HEK293 (cell line): ENCODE measurements around the gene COQ8B.
A peak's percentile ranks its signal among the peaks of the same experiment; 100 is the strongest.

Experiments used
- AEBP2 ChIP-seq: fragments of 450-650 bp; formaldehyde crosslinking; IDR thresholded peaks from 2 replicates; pipeline ENCODE4 v1.5.1; 2016; ENCODE audit warnings: missing biosample characterization, missing genetic modification characterization, borderline replicate concordance
- EGR2 ChIP-seq: fragments of 450-650 bp; formaldehyde crosslinking; IDR thresholded peaks from 2 replicates; pipeline ENCODE4 v1.5.1; 2016; ENCODE audit warnings: low read depth, missing biosample characterization, missing genetic modification characterization
- KLF7 ChIP-seq: fragments of 450-650 bp; formaldehyde crosslinking; IDR thresholded peaks from 2 replicates; pipeline ENCODE4 v1.5.1; 2016; ENCODE audit warnings: missing biosample characterization, missing genetic modification characterization, borderline replicate concordance
- PRDM6 ChIP-seq: fragments of 450-650 bp; formaldehyde crosslinking; IDR thresholded peaks from 2 replicates; pipeline ENCODE4 v1.5.1; 2017; ENCODE audit warnings: missing biosample characterization, missing genetic modification characterization
- SALL2 ChIP-seq: fragments of 450-650 bp; formaldehyde crosslinking; IDR thresholded peaks from 2 replicates; pipeline ENCODE4 v1.5.0; 2017; ENCODE audit warnings: missing biosample characterization, mild to moderate bottlenecking, missing genetic modification characterization, borderline replicate concordance
- SETDB1 ChIP-seq: IDR thresholded peaks from one replicate; pipeline ENCODE4 v1.6.1; 2017; ENCODE audit warnings: mild to moderate bottlenecking, low read length, moderate library complexity, mixed read lengths; ENCODE audit not compliant: insufficient read length
- TSHZ1 ChIP-seq: fragments of 450-650 bp; formaldehyde crosslinking; IDR thresholded peaks from 2 replicates; pipeline ENCODE4 v1.5.1; 2016; ENCODE audit warnings: missing biosample characterization, missing genetic modification characterization, borderline replicate concordance
- ZBTB10 ChIP-seq: fragments of 450-650 bp; formaldehyde crosslinking; IDR thresholded peaks from 2 replicates; pipeline ENCODE4 v1.5.1; 2016; ENCODE audit warnings: missing biosample characterization, missing genetic modification characterization
- ZBTB26 ChIP-seq: fragments of 450-650 bp; formaldehyde crosslinking; optimal IDR thresholded peaks from 2 replicates; pipeline ENCODE3; 2016; ENCODE audit warnings: missing biosample characterization, mild to moderate bottlenecking, missing genetic modification characterization
- ZNF169 ChIP-seq: fragments of 450-650 bp; formaldehyde crosslinking; IDR thresholded peaks from 2 replicates; pipeline ENCODE4 v1.5.1; 2016; ENCODE audit warnings: missing biosample characterization, missing genetic modification characterization
- ZNF184 ChIP-seq: fragments of 450-650 bp; IDR thresholded peaks from 2 replicates; pipeline ENCODE4 v1.5.1; 2018; ENCODE audit warnings: missing biosample characterization, mild to moderate bottlenecking, missing genetic modification characterization
- ZNF19 ChIP-seq: fragments of 450-650 bp; formaldehyde crosslinking; IDR thresholded peaks from 2 replicates; pipeline ENCODE4; 2016; ENCODE audit warnings: missing biosample characterization, missing genetic modification characterization, low read depth
- ZNF335 ChIP-seq: fragments of 450-650 bp; formaldehyde crosslinking; conservative IDR thresholded peaks from 2 replicates; pipeline ENCODE4 v1.5.1; 2016; ENCODE audit warnings: missing biosample characterization, missing genetic modification characterization
- ZNF350 ChIP-seq: fragments of 450-650 bp; formaldehyde crosslinking; IDR thresholded peaks from 2 replicates; pipeline ENCODE4 v1.5.0; 2017; ENCODE audit warnings: missing biosample characterization, mild to moderate bottlenecking, missing genetic modification characterization
- ZNF48 ChIP-seq: fragments of 450-650 bp; formaldehyde crosslinking; IDR thresholded peaks from 2 replicates; pipeline ENCODE4 v1.5.1; 2016; ENCODE audit warnings: missing biosample characterization, missing genetic modification characterization
- ZNF518A ChIP-seq: fragments of 450-650 bp; formaldehyde crosslinking; conservative IDR thresholded peaks from 2 replicates; pipeline ENCODE4 v1.5.1; 2016; ENCODE audit warnings: low read depth, missing biosample characterization, missing genetic modification characterization
- ZNF558 ChIP-seq: fragments of 450-650 bp; formaldehyde crosslinking; IDR thresholded peaks from 2 replicates; pipeline ENCODE4 v1.5.1; 2016; ENCODE audit warnings: missing biosample characterization, missing genetic modification characterization
- ZNF610 ChIP-seq: fragments of 450-650 bp; formaldehyde crosslinking; IDR thresholded peaks from 2 replicates; pipeline ENCODE4 v1.5.1; 2016; ENCODE audit warnings: missing biosample characterization, missing genetic modification characterization, borderline replicate concordance
- ZNF654 ChIP-seq: fragments of 450-650 bp; formaldehyde crosslinking; IDR thresholded peaks from 2 replicates; pipeline ENCODE4 v1.5.1; 2016; ENCODE audit warnings: low read depth, missing biosample characterization, missing genetic modification characterization
- ZNF707 ChIP-seq: fragments of 450-650 bp; formaldehyde crosslinking; IDR thresholded peaks from 2 replicates; pipeline ENCODE4 v1.5.1; 2016; ENCODE audit warnings: missing biosample characterization, missing genetic modification characterization

COQ8B gene

GRCh38 chr19:40663695-40664692 lies 52.7 kb downstream of the COQ8B start (continued):
- TF ChIP-seq ZNF707 (tag by site-specific recombination) (no peak), ZNF610 (no peak), ZNF350 (no peak), AEBP2 (tag by site-specific recombination) (no peak), ZNF518A (tag by site-specific recombination) (no peak), ZNF558 (tag by site-specific recombination) (no peak), ZNF169 (tag by site-specific recombination) (no peak; the same call in 1 of the 2 replicates), ZBTB26 (tag by site-specific recombination) (no peak), ZNF19 (tag by site-specific recombination) (no peak), SALL2 (tag by site-specific recombination) (no peak), ZNF654 (no peak), KLF7 (tag by site-specific recombination) (no peak), TSHZ1 (tag by site-specific recombination) (no peak), EGR2 (tag by site-specific recombination) (peak; percentile 66), ZBTB10 (tag by site-specific recombination) (no peak; the same call in 1 of the 2 replicates), ZNF335 (tag by site-specific recombination) (peak; percentile 98), PRDM6 (tag by site-specific recombination) (no peak), ZNF48 (tag by site-specific recombination) (no peak), ZNF184 (tag by site-specific recombination) (no peak), SETDB1 (no peak)
